K562 (cell line): ENCODE data around the gene SUPT20HL2. TPM values are rescaled to one million over a fixed set of nuclear protein-coding genes. Genes with fewer than 3 reads are reported as not detected.

Experiments used
- ATAC-seq: fragments of 200-7000 bp; cut with Tn5 transposase; 3 replicates; pipeline ENCODE4 v1.9.1; 2020; ENCODE audit warnings: moderate library complexity
- BruUV-seq: library from RNA; stranded (reverse); fragments of 400-500 nt; replicated peaks from 2 replicates; lab custom pipeline; 2021; lab: Mats Ljungman, UMichigan
- CTCF ChIA-PET: fragments of 300-600 bp; formaldehyde crosslinking; extraction: SDS; loops from one replicate; lab custom pipeline; 2021; ENCODE audit warnings: low intra/inter-chr PET ratio; lab: Yijun Ruan, JAX
- POLR2A ChIA-PET: fragments of 300-600, 350-650 bp; sonication (Branson Sonifier 250); formaldehyde crosslinking; extraction: SDS; loops from one replicate; lab custom pipeline; 2021; ENCODE audit warnings: antibody characterized with exemption, inconsistent platforms; lab: Yijun Ruan, JAX
- DNase-seq, 4 experiments: peaks; one replicate each; pipeline versions ENCODE4 v3.0.0 to v3.0.0-alpha.2; 2011 to 2018; ENCODE audit warnings: low spot score in 3 of 4, mixed read lengths in 3 of 4; ENCODE audit errors: extremely low read depth in 1 of 4
- FAIRE-seq: peaks from 2 replicates; lab custom pipeline; 2011; peaks lifted over from hg19 to GRCh38; lab: Jason Lieb, UNC
- H2AFZ ChIP-seq: 2 replicates; pipeline ENCODE4 v1.6.0; 2011; ENCODE audit warnings: low read depth, low read length, control low read depth, inconsistent platforms
- H3K27ac ChIP-seq: fragments of 200-600 bp; 3 replicates; pipeline ENCODE4 v1.8.0; 2011; ENCODE audit warnings: low read depth, mild to moderate bottlenecking, control low read depth, inconsistent platforms, low read length, moderate library complexity, mixed read lengths; ENCODE audit errors: extremely low read depth
- H3K27me3 ChIP-seq, 2 experiments: fragments of 300-600 bp in 1 of 2; 2 replicates in 1 of 2; 3 replicates in 1 of 2; pipeline versions ENCODE4 v1.6.0 to v1.8.0; 2011; ENCODE audit warnings: inconsistent platforms in 2 of 2, low read length in 2 of 2, mild to moderate bottlenecking in 1 of 2, mixed read lengths in 1 of 2, moderate library complexity in 1 of 2; ENCODE audit not compliant: control insufficient read depth in 2 of 2, insufficient read depth in 2 of 2
- H3K36me3 ChIP-seq: fragments of 300-600 bp; 3 replicates; pipeline ENCODE4 v1.8.0; 2011; ENCODE audit warnings: mild to moderate bottlenecking, low read length, inconsistent platforms; ENCODE audit not compliant: control insufficient read depth, insufficient read depth
- H3K4me1 ChIP-seq, 2 experiments: fragments of 200-600 bp in 1 of 2; replicated peaks in 1 of 2; 2 replicates in 1 of 2; 3 replicates in 1 of 2; pipeline versions ENCODE4 v1.5.1 to v1.8.0; 2011; ENCODE audit warnings: inconsistent platforms in 2 of 2, low read length in 2 of 2, mild to moderate bottlenecking in 1 of 2, mixed read lengths in 1 of 2, moderate library complexity in 1 of 2; ENCODE audit not compliant: control insufficient read depth in 2 of 2, insufficient read depth in 2 of 2
- H3K4me2 ChIP-seq: 2 replicates; pipeline ENCODE4 v1.6.1; 2011; ENCODE audit warnings: low read length, control low read depth, inconsistent platforms, mixed read lengths; ENCODE audit not compliant: insufficient read depth
- H3K4me3 ChIP-seq: fragments of 200-600 bp; sonication (generic), shearing (Covaris generic); 2 replicates; pipeline ENCODE4 v1.5.1; 2016; ENCODE audit warnings: control low read depth, inconsistent platforms
- H3K79me2 ChIP-seq: fragments of 200-600 bp; 3 replicates; pipeline ENCODE4 v1.8.0; 2011; ENCODE audit warnings: low read length, inconsistent platforms; ENCODE audit not compliant: control insufficient read depth, insufficient read depth
- H3K9ac ChIP-seq, 2 experiments: 2 replicates each; pipeline versions ENCODE4 v1.6.0 to v1.6.1; 2011; ENCODE audit warnings: low read depth in 2 of 2, low read length in 2 of 2, control low read depth in 1 of 2, inconsistent platforms in 1 of 2, mild to moderate bottlenecking in 1 of 2, mixed read lengths in 1 of 2; ENCODE audit not compliant: insufficient read depth in 1 of 2
- H3K9me1 ChIP-seq: one replicate; pipeline ENCODE4 v1.6.0; 2011; ENCODE audit warnings: inconsistent platforms, mild to moderate bottlenecking, low read length, moderate library complexity; ENCODE audit not compliant: control insufficient read depth, insufficient read depth
- H3K9me3 ChIP-seq: replicated peaks from 2 replicates; pipeline ENCODE4 v1.5.1; 2011; ENCODE audit warnings: low read depth, low read length, inconsistent platforms; ENCODE audit not compliant: control insufficient read depth, insufficient read depth
- H4K20me1 ChIP-seq: replicated peaks from 2 replicates; pipeline ENCODE4 v1.6.1; 2011; ENCODE audit warnings: low read length, inconsistent platforms, mixed read lengths; ENCODE audit not compliant: control insufficient read depth, insufficient read depth
- FOXA1 ChIP-seq: fragments of 450-650 bp; IDR thresholded peaks from 2 replicates; pipeline ENCODE4 v1.6.1; 2016; ENCODE audit warnings: mild to moderate bottlenecking, borderline replicate concordance
- GATA2 ChIP-seq: sonication (generic); formaldehyde crosslinking; IDR thresholded peaks from 2 replicates; pipeline ENCODE4 v1.4.0; 2020; ENCODE audit warnings: mild to moderate bottlenecking, missing genetic modification reagents
- IRF2 ChIP-seq: sonication (generic); formaldehyde crosslinking; IDR thresholded peaks from 2 replicates; pipeline ENCODE4 v1.8.1; 2022; ENCODE audit warnings: mild to moderate bottlenecking, missing genetic modification reagents
- MEF2D ChIP-seq: conservative IDR thresholded peaks from 2 replicates; pipeline ENCODE4 v1.6.1; 2016; ENCODE audit warnings: low read depth, missing genetic modification characterization, missing compliant biosample characterization
- SP2 ChIP-seq: IDR thresholded peaks from 2 replicates; pipeline ENCODE4 v1.6.1; 2011; ENCODE audit warnings: mild to moderate bottlenecking, low read depth, low read length, moderate library complexity; ENCODE audit not compliant: poor library complexity, severe bottlenecking; ENCODE audit errors: extremely low read depth
- ZNF174 ChIP-seq: fragments of 250-450 bp; sonication (Bioruptor Pico); IDR thresholded peaks from 2 replicates; pipeline ENCODE4 v1.4.0; 2020; ENCODE audit warnings: mild to moderate bottlenecking
- ZNF347 ChIP-seq: fragments of 450-650 bp; formaldehyde crosslinking; IDR thresholded peaks from 2 replicates; pipeline ENCODE4 v1.4.0; 2020; ENCODE audit warnings: low read depth, mild to moderate bottlenecking, moderate library complexity
- WGBS: fragments of 100-300 bp; shearing (Covaris generic); methylation state at CpG from one replicate; pipeline ENCODE4 v1.1.6; 2016; ENCODE audit warnings: low coverage, mixed read lengths; ENCODE audit not compliant: insufficient coverage; ENCODE audit errors: missing lambda C conversion rate; 5-methylcytosine and 5-hydroxymethylcytosine counted together
- in situ Hi-C: fragments of 300-500 bp; cut with MboI; formaldehyde crosslinking; loops from 4 replicates; pipeline ENCODE4 v1.15.0; 2018; ENCODE audit warnings: inconsistent platforms, mixed read lengths
- intact Hi-C: fragments of 100-400 bp; cut with micrococcal nuclease; formaldehyde crosslinking; loops from 2 replicates; pipeline ENCODE4 v1.14.2; 2022
- polyA plus RNA-seq, 8 experiments: library from polyadenylated mRNA; depleted of rRNA in 4 of 8; stranded (reverse) in 5 of 8; unstranded in 3 of 8; fragments of >200 nt; fragmentation: Nextera tagmentation in 2 of 8; fragmentation: Illumina TruSeq in 1 of 8; extraction: Ambion mirVana in 2 of 8; extraction: Trizol in 1 of 8; gene quantifications; 2 replicates each; pipeline versions ENCODE4 v1.2.1 to v1.2.3, GENCODE V29; 2011 to 2014; ENCODE audit warnings: inconsistent platforms in 1 of 8, missing spikeins in 1 of 8
- total RNA-seq, 7 experiments: library from RNA; depleted of rRNA in 6 of 7; stranded (reverse); fragments of >200 nt in 6 of 7; fragmentation: Illumina TruSeq in 2 of 7; extraction: Trizol in 2 of 7; gene quantifications; 2 replicates each; pipeline versions ENCODE4 v1.2.1 to v1.2.3, GENCODE V29; 2011 to 2021; ENCODE audit warnings: low replicate concordance in 1 of 7
- TF ChIP-seq, protein P1 (sequence below): sonication (generic); formaldehyde crosslinking; IDR thresholded peaks from 2 replicates; pipeline ENCODE4 v1.8.0; 2022; ENCODE audit warnings: missing genetic modification reagents, mild to moderate bottlenecking, moderate library complexity, borderline replicate concordance

The SUPT20HL2 gene
- total and polyA plus RNA-seq, 9 of the 15 experiments (the other 6 are each of a cell fraction or from before 2014, with no cell fraction given), result 0.04 TPM; not detected in 8

GRCh38 chrX:24333371-24333770 lies 19.5 kb upstream of the SUPT20HL2 start (continued):
- TF ChIP-seq SP2, result no peak

GRCh38 chrX:24332878-24333277 lies 19.0 kb upstream of the SUPT20HL2 start:
- in situ Hi-C loops (no loop called here), intact Hi-C loops (no loop called here)
- no peaks in the 10 kb centered on the region for H3K79me2 ChIP-seq
- CTCF ChIA-PET, result no interaction called here
- no peak for DNase-seq
- no peak overlapping the region for H3K27ac ChIP-seq
- H3K36me3 ChIP-seq, result no peaks in the 10 kb centered on the region
- H3K4me3 ChIP-seq, result no peak overlapping the region
- no peak for TF ChIP-seq MEF2D (tag)
- no peak for TF ChIP-seq GATA2
- no peak for FAIRE-seq
- H3K9me1 ChIP-seq, result no peaks in the 10 kb centered on the region
- H3K4me2 ChIP-seq, result no peak overlapping the region
- POLR2A ChIA-PET, result no interaction called here
- H3K9ac ChIP-seq, result no peak overlapping the region
- H2AFZ ChIP-seq, result no peak overlapping the region
- no peaks in the 10 kb centered on the region for H3K9me3 ChIP-seq
- no peak for ATAC-seq
- BruUV-seq, result no TSS peak
- no peaks in the 10 kb centered on the region for H3K27me3 ChIP-seq
- no peaks in the 10 kb centered on the region for H3K4me1 ChIP-seq
- H4K20me1 ChIP-seq, result no peaks in the 10 kb centered on the region
- 0% methylated on average over 4 of the region's 4 CpGs for whole genome bisulfite sequencing

DNA sequence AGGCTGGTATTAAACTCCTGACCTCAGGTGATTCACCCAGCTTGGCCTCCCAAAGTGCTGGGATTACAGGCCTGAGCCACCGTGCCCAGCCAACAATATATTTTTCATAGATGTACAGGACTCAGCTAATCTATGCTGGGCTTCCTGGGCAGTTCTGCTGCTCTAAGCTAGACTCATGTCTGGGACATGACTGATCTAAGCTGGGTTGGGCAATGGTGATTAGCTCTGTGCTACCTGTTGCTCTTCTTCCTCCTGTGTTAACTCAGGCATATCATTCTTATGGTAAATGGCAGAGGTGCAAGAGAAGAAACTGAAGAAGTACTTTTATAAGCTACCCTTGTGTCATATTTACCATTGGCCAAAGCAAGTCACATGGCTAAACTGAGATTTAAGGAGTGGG lies 11.4 kb upstream of the SUPT20HL2 start:
- BruUV-seq, result no TSS peak
- DNase-seq (no peak), ATAC-seq (no peak), FAIRE-seq (no peak)
- H3K9me1 ChIP-seq, result no peaks in the 10 kb centered on the region
- H2AFZ ChIP-seq, result no peak overlapping the region
- H3K27ac ChIP-seq, result no peak overlapping the region
- intact Hi-C loops (no loop called here), in situ Hi-C loops (no loop called here)
- H3K36me3 ChIP-seq, result no peaks in the 10 kb centered on the region
- H3K9me3 ChIP-seq, result no peaks in the 10 kb centered on the region
- ChIA-PET POLR2A (interaction anchor here (0.6 to 1.3 kb wide), 2 partner anchors 9 to 64 kb away, joined by 3 read pairs; no protein-coding TSS in a partner anchor), CTCF (no interaction called here)
- no peaks in the 10 kb centered on the region for H3K4me1 ChIP-seq
- no peaks in the 10 kb centered on the region for H3K79me2 ChIP-seq
- H3K27me3 ChIP-seq, result no peaks in the 10 kb centered on the region
- no peaks in the 10 kb centered on the region for H4K20me1 ChIP-seq
- no peak overlapping the region for H3K4me3 ChIP-seq
- TF ChIP-seq IRF2 (CRISPR knock-in tag), result no peak
- TF ChIP-seq, protein P1, sequence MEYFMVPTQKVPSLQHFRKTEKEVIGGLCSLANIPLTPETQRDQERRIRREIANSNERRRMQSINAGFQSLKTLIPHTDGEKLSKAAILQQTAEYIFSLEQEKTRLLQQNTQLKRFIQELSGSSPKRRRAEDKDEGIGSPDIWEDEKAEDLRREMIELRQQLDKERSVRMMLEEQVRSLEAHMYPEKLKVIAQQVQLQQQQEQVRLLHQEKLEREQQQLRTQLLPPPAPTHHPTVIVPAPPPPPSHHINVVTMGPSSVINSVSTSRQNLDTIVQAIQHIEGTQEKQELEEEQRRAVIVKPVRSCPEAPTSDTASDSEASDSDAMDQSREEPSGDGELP (CRISPR knock-in tag), result no peak
- no peak for TF ChIP-seq FOXA1
- TF ChIP-seq ZNF347 (CRISPR knock-in tag), result no peak
- no peak for TF ChIP-seq ZNF174 (CRISPR knock-in tag)
- H3K9ac ChIP-seq, result no peak overlapping the region
- no peak overlapping the region for H3K4me2 ChIP-seq
- 0% methylated on average over 1 of the region's 1 CpG for WGBS
